ENCODE results near the gene HOXD3. TPM values are rescaled to one million over a fixed set of nuclear protein-coding genes. Genes with fewer than 3 reads are reported as not detected.

HOXD3 gene
- total RNA-seq (2022; extraction: Qiagen RNA extraction; ENCODE audit: low read depth) = 0.14 to 0.32 TPM in 2 of 5 replicates, not detected in the others

GRCh38 chr2:176156807-176157498 lies at the start of gene HOXD3:
Gene HOXD3, plus strand, starts transcription at chr2:176157307. Its CDS starts 11,808 bp downstream, at chr2:176169115.

GRCh38 chr2:176115883-176116813 lies 41.0 kb upstream of the HOXD3 start, which contains the start of gene HOXD10:
Gene HOXD10, plus strand, starts transcription at chr2:176116778. Its CDS starts 56 bp downstream, at chr2:176116834.

GRCh38 chr2:176122683-176123410 lies 34.3 kb upstream of the HOXD3 start, which contains the start of gene HOXD9:
Gene HOXD9, plus strand, starts transcription at chr2:176122719. Its CDS starts 50 bp downstream, at chr2:176122769.

GRCh38 chr2:176128982-176129796 lies 27.9 kb upstream of the HOXD3 start, which contains the start of gene HOXD8:
Gene HOXD8, plus strand, starts transcription at chr2:176129705. Its CDS starts 662 bp downstream, at chr2:176130367.

GRCh38 chr2:176151442-176152287 lies 5.4 kb upstream of the HOXD3 start, which contains the start of gene HOXD4:
Gene HOXD4, plus strand, starts transcription at chr2:176151550. Its CDS starts 84 bp downstream, at chr2:176151634.

GRCh38 chr2:176187899-176188773 lies 31.0 kb downstream of the HOXD3 start, which contains the start of gene HOXD1:
Gene HOXD1, plus strand, starts transcription at chr2:176188668. Its CDS starts 134 bp downstream, at chr2:176188802.

Other genes starting within 250 kb of the HOXD3 start
- gene LNPK, start 155.0 kb upstream of the HOXD3 start, total RNA-seq (2022; extraction: Qiagen RNA extraction; ENCODE audit: low read depth) = 7.6 to 19.0 TPM (median 13.2 TPM) in 5 replicates
- gene EVX2, start 73.3 kb upstream of the HOXD3 start, total RNA-seq (2022; extraction: Qiagen RNA extraction; ENCODE audit: low read depth) = not detected in 5 replicates
- gene HOXD13, start 64.6 kb upstream of the HOXD3 start, total RNA-seq (2022; extraction: Qiagen RNA extraction; ENCODE audit: low read depth) = 0.07 to 0.27 TPM (median 0.23 TPM) in 5 replicates
- not detected in 5 replicates for gene HOXD12, start 57.5 kb upstream of the HOXD3 start, total RNA-seq (2022; extraction: Qiagen RNA extraction; ENCODE audit: low read depth)
- gene HOXD11, start 50.0 kb upstream of the HOXD3 start, total RNA-seq (2022; extraction: Qiagen RNA extraction; ENCODE audit: low read depth) = 5.8 to 7.8 TPM (median 6.6 TPM) in 5 replicates
- 5.5 to 7.6 TPM (median 6.7 TPM) in 5 replicates for gene HOXD10, start 40.5 kb upstream of the HOXD3 start, total RNA-seq (2022; extraction: Qiagen RNA extraction; ENCODE audit: low read depth)
- gene HOXD9, start 34.6 kb upstream of the HOXD3 start, total RNA-seq (2022; extraction: Qiagen RNA extraction; ENCODE audit: low read depth) = 1.2 to 1.8 TPM (median 1.8 TPM) in 5 replicates
- 4.5 to 6.3 TPM (median 5.7 TPM) in 5 replicates for gene HOXD8, start 27.6 kb upstream of the HOXD3 start, total RNA-seq (2022; extraction: Qiagen RNA extraction; ENCODE audit: low read depth)
- gene HOXD4, start 5.8 kb upstream of the HOXD3 start, total RNA-seq (2022; extraction: Qiagen RNA extraction; ENCODE audit: low read depth) = 0.44 to 0.66 TPM (median 0.56 TPM) in 5 replicates
- 0.18 to 0.28 TPM (median 0.24 TPM) in 4 of 5 replicates, not detected in the other for gene HOXD1, start 31.4 kb downstream of the HOXD3 start, total RNA-seq (2022; extraction: Qiagen RNA extraction; ENCODE audit: low read depth)
- 43.3 to 54.2 TPM (median 44.5 TPM) in 5 replicates for gene MTX2, start 112.1 kb downstream of the HOXD3 start, total RNA-seq (2022; extraction: Qiagen RNA extraction; ENCODE audit: low read depth)